Activated CD4-positive, alpha-beta memory T cell treated with anti-CD3 and anti-CD28 coated beads for 36 hours (primary cell): Measurements from ENCODE around the gene OR1J4. TPM values are rescaled to one million over a fixed set of nuclear protein-coding genes. Genes with fewer than 3 reads are reported as not detected.

Experiments used
- total RNA-seq, 2 experiments: library from RNA; stranded (reverse); gene quantifications; one replicate each; pipeline ENCODE4 v1.2.3, GENCODE V29; 2021

Gene OR1J4
- total RNA-seq, 2 experiments from 2014 or later = not detected

Other genes with a start within 250 kb of the OR1J4 start
- under 1 TPM in 1 of 2 experiments, not detected in 1; 0.07 TPM for gene PTGS1, start 148.1 kb upstream of the OR1J4 start, total RNA-seq
- not detected for gene OR1J1, start 41.2 kb upstream of the OR1J4 start, total RNA-seq
- not detected for gene OR1J2, start 8.3 kb upstream of the OR1J4 start, total RNA-seq
- gene OR1N1, start 8.2 kb downstream of the OR1J4 start, total RNA-seq = not detected
- gene OR1N2, start 34.0 kb downstream of the OR1J4 start, total RNA-seq = not detected
- gene OR1L8, start 64.2 kb downstream of the OR1J4 start, total RNA-seq = not detected
- not detected for gene OR1Q1, start 95.6 kb downstream of the OR1J4 start, total RNA-seq
- not detected for gene OR1B1, start 138.5 kb downstream of the OR1J4 start, total RNA-seq
- not detected for gene OR1L1, start 142.6 kb downstream of the OR1J4 start, total RNA-seq
- gene OR1L3, start 156.0 kb downstream of the OR1J4 start, total RNA-seq = not detected
- not detected for gene OR1L4, start 204.8 kb downstream of the OR1J4 start, total RNA-seq
- not detected for gene OR1L6, start 223.2 kb downstream of the OR1J4 start, total RNA-seq